Activated CD8-positive, alpha-beta memory T cell treated with anti-CD3 and anti-CD28 coated beads, Interleukin-2, amount 10 ng/mL, durations not matched to agents 7 days and 5 days (primary cell): ENCODE measurements around the gene DPH7. TPM values are rescaled to one million over a fixed set of nuclear protein-coding genes. Genes with fewer than 3 reads are reported as not detected.
A peak's percentile ranks its signal among the peaks of the same experiment; 100 is the strongest.
"Not testable (repeated sequence)": the region's sequence is repeated elsewhere in the genome, so short reads cannot be mapped to it uniquely, and the experiment has no call there.

ENCODE experiments used
- ATAC-seq: fragments of 150-1000 bp; cut with Tn5 transposase; one replicate; pipeline ENCODE4 v1.10.0; 2021; ENCODE audit warnings: moderate library complexity
- CTCF ChIA-PET: fragments of 350-600 bp; sonication (Branson Sonifier 250); formaldehyde crosslinking; loops from one replicate; lab custom pipeline; 2021; ENCODE audit warnings: antibody characterized with exemption; lab: Charles Lee
- DNase-seq: peaks from one replicate; pipeline ENCODE4 v3.0.0-alpha.2; 2020
- H3K27ac Mint-ChIP-seq: one replicate; pipeline ENCODE4 v1.8.0; 2021; ENCODE audit warnings: mild to moderate bottlenecking, mixed read lengths
- H3K27me3 Mint-ChIP-seq: one replicate; pipeline ENCODE4 v1.8.0; 2021; ENCODE audit warnings: mixed read lengths
- H3K36me3 Mint-ChIP-seq: one replicate; pipeline ENCODE4 v1.8.0; 2021; ENCODE audit warnings: mild to moderate bottlenecking, mixed read lengths
- H3K4me1 Mint-ChIP-seq: one replicate; pipeline ENCODE4 v1.8.0; 2021; ENCODE audit warnings: mixed read lengths
- H3K4me3 Mint-ChIP-seq: one replicate; pipeline ENCODE4 v1.8.0; 2021; ENCODE audit warnings: mild to moderate bottlenecking, moderate library complexity, mixed read lengths
- H3K9me3 Mint-ChIP-seq: one replicate; pipeline ENCODE4 v1.8.0; 2022; ENCODE audit warnings: low read depth, mixed read lengths
- total RNA-seq, 2 experiments: library from RNA; stranded (reverse); gene quantifications; one replicate each; pipeline ENCODE4 v1.2.3, GENCODE V29; 2021

The DPH7 gene
- total RNA-seq, 2 experiments from 2014 or later, result 39.9 to 45.1 TPM

- Mint-ChIP-seq H3K4me1 (peaks cover 6% of the 10 kb centered on the region), H3K9me3 (no peaks in the 10 kb centered on the region), H3K27me3 (no peaks in the 10 kb centered on the region), H3K27ac (no peak overlapping the region), H3K4me3 (no peak overlapping the region), H3K36me3 (peaks cover 16% of the 10 kb centered on the region)
- CTCF ChIA-PET, result no interaction called here
- no peak for DNase-seq
- no peak for ATAC-seq
Observed at GRCh38 chr9:137564134-137564533, 14.6 kb downstream of the DPH7 start.

DNA sequence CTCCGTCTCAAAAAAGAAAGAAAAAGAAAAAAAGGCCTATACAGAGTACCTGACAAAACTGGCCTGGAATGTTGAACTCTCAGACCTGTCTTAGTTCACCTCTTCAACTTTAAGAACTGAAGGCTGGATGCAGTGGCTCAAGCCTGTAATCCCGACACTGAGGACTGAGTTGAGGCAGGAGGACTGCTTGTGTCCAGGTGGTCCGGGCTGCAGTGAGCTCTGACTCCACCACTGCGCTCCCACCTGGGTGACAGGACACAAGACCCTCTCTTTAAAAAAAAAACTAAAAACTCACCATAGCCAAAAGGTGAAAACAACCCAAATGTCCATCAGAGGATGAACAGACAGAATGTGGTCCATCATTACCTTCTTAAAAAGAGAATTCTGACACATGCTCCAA, 20.6 kb downstream of the DPH7 start:
- H3K27ac Mint-ChIP-seq, result no peak overlapping the region
- H3K9me3 Mint-ChIP-seq, result no peaks in the 10 kb centered on the region
- DNase-seq, result no peak
- peaks cover 2% of the 10 kb centered on the region for H3K4me1 Mint-ChIP-seq
- H3K4me3 Mint-ChIP-seq, result no peak overlapping the region
- CTCF ChIA-PET, result interaction anchor here (1.1 to 3.6 kb wide), 2 partner anchors 15 to 20 kb away, joined by 3 to 11 read pairs; partner anchors contain the start of gene DPH7
- H3K36me3 Mint-ChIP-seq, result peaks cover 13% of the 10 kb centered on the region
- H3K27me3 Mint-ChIP-seq, result no peaks in the 10 kb centered on the region
- no peak for ATAC-seq

DNA sequence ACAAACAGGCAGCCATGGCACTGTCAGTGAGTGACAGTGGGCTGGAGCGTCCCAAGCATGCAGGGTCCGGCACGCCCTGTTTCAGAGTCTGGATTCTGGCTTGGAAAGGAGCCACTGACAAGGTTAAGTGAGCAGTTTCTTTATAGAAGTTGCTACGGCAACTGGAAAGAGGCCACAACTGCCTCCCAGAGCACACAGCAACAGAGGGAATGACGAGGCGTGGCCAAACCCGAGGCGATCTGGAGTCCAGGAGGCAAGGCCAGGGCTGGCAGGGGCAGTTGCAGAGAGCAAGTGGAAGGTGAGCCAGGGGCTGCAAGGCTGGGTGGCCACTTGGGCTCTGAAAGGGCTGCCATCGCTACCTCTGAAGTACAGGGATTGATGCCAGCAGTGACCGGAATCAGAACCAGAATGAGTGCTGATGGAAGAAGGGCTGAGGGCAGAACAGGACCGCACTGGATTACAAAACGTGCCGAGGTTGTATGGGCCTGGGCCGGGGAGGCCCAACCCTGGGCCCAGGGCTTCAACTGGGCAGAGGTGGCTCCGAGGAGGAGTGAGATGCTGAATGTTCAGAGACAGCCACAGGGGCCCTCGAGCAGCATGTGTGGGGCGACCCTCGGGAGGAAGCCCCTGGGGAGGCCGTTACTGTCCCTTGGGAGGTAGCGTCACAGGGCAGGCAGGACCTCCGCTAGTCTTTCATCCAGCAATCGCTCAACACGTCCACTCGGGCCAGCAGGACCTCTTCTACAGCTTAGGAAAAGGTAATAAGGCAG, 22.5 kb downstream of the DPH7 start:
- peaks cover 10% of the 10 kb centered on the region for H3K4me1 Mint-ChIP-seq
- H3K27ac Mint-ChIP-seq, result no peak overlapping the region
- H3K27me3 Mint-ChIP-seq, result no peaks in the 10 kb centered on the region
- DNase-seq, result no peak
- H3K4me3 Mint-ChIP-seq, result no peak overlapping the region
- H3K9me3 Mint-ChIP-seq, result no peaks in the 10 kb centered on the region
- no peak for ATAC-seq
- peaks cover 10% of the 10 kb centered on the region for H3K36me3 Mint-ChIP-seq
- CTCF ChIA-PET, result no interaction called here

DNA sequence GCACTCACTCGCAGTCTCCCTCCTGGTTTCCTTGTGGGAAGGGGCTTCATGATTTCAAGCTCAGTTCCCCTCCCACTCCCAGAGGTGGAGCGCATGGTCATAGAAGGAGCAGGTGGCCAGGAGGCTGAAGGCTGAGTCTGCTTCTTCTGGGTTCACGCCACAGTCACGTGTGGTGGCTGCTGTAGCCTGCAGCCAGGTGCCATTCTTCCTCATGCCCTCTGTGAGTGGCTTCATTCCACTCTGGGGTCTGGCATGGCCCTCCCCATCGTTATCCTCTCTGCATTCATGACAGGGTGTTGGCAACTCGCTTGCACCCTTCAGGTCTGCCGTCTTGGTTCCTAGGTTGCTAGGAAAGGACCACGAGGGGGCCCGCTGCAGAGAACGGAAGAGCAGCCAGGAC, 23.5 kb downstream of the DPH7 start:
- Mint-ChIP-seq H3K9me3 (no peaks in the 10 kb centered on the region), H3K27me3 (no peaks in the 10 kb centered on the region), H3K4me3 (no peak overlapping the region), H3K36me3 (peaks cover 9% of the 10 kb centered on the region), H3K4me1 (peaks cover 12% of the 10 kb centered on the region), H3K27ac (no peak overlapping the region)
- DNase-seq (no peak), ATAC-seq (no peak)
- CTCF ChIA-PET, result interaction anchor here (1.1 kb wide), 1 partner anchor 24 kb away, joined by 3 read pairs; the partner anchor contains the start of gene DPH7

DNA sequence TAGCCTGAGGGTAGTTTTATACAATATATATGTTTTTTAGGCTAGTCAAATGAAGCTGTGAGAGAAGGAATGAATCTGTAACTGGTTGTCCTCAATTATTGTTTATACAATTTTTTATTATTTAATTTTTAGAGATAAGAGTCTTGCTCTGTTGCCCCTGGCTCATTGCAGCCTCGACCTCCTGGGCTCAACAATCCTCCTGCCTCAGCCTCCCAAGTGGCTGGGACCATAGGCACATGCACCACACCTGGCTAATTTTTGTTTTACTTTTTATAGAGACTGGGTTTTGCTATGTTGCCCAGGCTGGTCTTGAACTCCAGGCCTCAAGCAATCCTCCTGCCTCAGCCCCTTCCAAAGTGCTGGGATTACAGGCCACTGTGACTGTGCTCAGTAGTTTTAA, 24.4 kb downstream of the DPH7 start:
- DNase-seq (no peak), ATAC-seq (no peak)
- peaks cover 7% of the 10 kb centered on the region for H3K36me3 Mint-ChIP-seq
- CTCF ChIA-PET, result interaction anchor here (1.1 kb wide), 1 partner anchor 25 kb away, joined by 3 read pairs; the partner anchor contains the start of gene DPH7
- H3K27ac Mint-ChIP-seq, result no peak overlapping the region
- H3K9me3 Mint-ChIP-seq, result no peaks in the 10 kb centered on the region
- H3K4me3 Mint-ChIP-seq, result no peak overlapping the region
- no peaks in the 10 kb centered on the region for H3K27me3 Mint-ChIP-seq
- H3K4me1 Mint-ChIP-seq, result peaks cover 17% of the 10 kb centered on the region

DNA sequence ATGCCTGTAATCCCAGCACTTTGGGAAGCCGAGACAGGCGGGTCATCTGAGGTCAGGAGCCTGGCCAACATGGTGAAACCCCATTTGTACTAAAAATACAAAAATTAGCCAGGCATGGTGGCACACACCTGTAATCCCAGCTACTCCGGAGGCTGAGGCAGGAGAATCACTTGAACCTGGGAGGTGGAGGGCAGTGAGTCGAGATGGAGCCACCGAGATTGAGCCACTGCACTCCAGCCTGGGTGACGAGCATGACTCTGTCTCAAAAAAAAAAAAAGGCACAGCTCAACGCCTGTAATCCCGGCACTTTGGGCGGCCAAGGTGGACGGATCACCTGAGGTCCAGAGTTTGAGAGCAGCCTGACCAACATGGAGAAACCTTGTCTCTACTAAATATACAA, 25.1 kb downstream of the DPH7 start:
- DNase-seq, H3K27ac Mint-ChIP-seq, CTCF ChIA-PET: not testable (repeated sequence)

DNA sequence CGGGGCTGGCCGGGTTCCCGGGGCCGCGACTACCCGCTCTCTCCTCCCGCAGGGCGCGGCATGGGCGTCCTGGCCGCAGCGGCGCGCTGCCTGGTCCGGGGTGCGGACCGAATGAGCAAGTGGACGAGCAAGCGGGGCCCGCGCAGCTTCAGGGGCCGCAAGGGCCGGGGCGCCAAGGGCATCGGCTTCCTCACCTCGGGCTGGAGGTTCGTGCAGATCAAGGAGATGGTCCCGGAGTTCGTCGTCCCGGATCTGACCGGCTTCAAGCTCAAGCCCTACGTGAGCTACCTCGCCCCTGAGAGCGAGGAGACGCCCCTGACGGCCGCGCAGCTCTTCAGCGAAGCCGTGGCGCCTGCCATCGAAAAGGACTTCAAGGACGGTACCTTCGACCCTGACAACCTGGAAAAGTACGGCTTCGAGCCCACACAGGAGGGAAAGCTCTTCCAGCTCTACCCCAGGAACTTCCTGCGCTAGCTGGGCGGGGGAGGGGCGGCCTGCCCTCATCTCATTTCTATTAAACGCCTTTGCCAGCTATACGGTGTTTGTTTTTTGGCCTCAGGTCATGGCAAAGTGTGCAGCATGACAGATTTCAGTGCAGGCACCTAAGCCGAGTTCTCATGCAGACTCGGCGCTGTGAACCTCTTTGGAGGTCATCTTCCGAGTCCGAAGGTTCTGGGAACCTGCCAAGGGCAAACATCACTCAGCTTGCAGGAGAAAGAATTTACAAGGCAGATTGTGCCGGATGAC, 26.5 kb downstream of the DPH7 start:
- DNase-seq, result peak; percentile 55
- Mint-ChIP-seq H3K4me1 (peaks cover 17% of the 10 kb centered on the region), H3K9me3 (no peaks in the 10 kb centered on the region)

More for the DNA sequence above, 25.1 kb downstream of the DPH7 start:
- H3K27me3 Mint-ChIP-seq, H3K36me3 Mint-ChIP-seq, H3K4me3 Mint-ChIP-seq, H3K9me3 Mint-ChIP-seq, ATAC-seq: not testable (repeated sequence)
- H3K4me1 Mint-ChIP-seq, result peaks cover 17% of the 10 kb centered on the region

DNA sequence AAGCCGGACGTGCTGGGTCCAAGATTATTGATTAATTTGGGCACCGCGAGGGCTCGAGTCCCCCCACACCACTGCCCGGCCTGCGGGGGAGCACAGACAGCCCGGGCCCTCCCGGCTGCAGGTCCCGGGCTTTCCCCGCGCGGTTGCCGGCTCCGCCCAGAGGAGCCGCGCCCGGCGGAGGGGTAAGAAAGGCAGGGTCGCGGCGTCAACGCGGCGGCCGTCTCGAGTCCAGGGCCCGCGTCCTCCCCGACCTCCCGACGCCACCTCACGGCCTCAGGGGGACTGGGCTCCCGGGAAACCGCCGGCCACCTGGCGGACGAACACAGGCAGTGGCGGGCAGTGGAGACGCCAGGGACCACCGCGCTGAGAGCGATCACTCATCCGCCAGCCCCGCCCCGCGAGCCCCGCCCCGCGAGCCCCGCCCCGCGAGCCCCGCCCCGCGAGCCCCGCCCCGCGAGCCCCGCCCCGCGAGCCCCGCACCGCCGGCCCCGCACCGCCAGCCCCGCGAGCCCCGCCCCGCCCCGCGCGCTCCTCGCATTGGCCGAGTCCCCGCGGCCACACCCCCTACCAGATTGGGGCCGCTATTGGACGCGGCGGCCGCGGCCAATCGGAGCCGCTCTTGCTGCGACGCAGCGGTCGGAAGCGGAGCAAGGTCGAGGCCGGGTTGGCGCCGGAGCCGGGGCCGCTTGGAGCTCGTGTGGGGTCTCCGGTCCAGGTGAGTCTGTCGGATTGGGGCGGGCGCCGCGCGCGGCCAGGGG, 27.3 kb downstream of the DPH7 start, which contains the start of gene MRPL41:
TSS of gene MRPL41 (plus strand) at position 616 of the 758 bp plus-strand sequence. CDS start 203 bp downstream, outside the sequence.
- Mint-ChIP-seq H3K36me3 (peaks cover 7% of the 10 kb centered on the region), H3K27ac (peak within 1 kb of the TSS; percentile 77), H3K9me3 (no peaks in the 10 kb centered on the region), H3K4me1 (peaks cover 17% of the 10 kb centered on the region), H3K4me3 (peak within 1 kb of the TSS; percentile 78), H3K27me3 (no peaks in the 10 kb centered on the region)
- peak; percentile 94 for ATAC-seq
- DNase-seq, result peak; percentile 93
- CTCF ChIA-PET, result interaction anchor here (0.8 to 2.4 kb wide), 10 partner anchors 13 to 133 kb away, joined by 3 to 17 read pairs (median 4); partner anchors contain the start of genes EHMT1 and EXD3

More for the DNA sequence above, 26.5 kb downstream of the DPH7 start:
- ATAC-seq, result peak; percentile 10
- Mint-ChIP-seq H3K36me3 (peaks cover 7% of the 10 kb centered on the region), H3K27me3 (no peaks in the 10 kb centered on the region), H3K4me3 (peak overlapping the region; percentile 78), H3K27ac (peak overlapping the region; percentile 77)
- CTCF ChIA-PET, result interaction anchor here (0.8 to 2.4 kb wide), 9 partner anchors 14 to 134 kb away, joined by 3 to 17 read pairs (median 4); partner anchors contain the start of genes EHMT1 and EXD3

DNA sequence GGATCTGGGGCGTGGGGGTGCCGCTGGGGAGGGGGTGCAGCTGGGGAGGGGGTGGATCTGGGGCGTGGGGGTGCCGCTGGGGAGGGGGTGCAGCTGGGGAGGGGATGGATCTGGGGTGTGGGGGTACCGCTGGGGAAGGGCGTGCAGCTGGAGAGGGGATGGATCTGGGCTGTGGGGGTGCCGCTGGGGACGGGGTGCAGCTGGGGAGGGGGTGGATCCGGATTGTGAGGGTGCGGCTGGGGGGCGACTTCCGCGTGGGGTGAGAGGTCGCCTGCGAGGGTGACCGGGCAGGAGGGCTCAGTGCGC, 27.8 kb downstream of the DPH7 start:
- ATAC-seq, H3K36me3 Mint-ChIP-seq, H3K9me3 Mint-ChIP-seq, H3K27me3 Mint-ChIP-seq, DNase-seq: not testable (repeated sequence)
- Mint-ChIP-seq H3K4me1 (peaks cover 17% of the 10 kb centered on the region), H3K4me3 (peak overlapping the region; percentile 78), H3K27ac (peak overlapping the region; percentile 40)
- CTCF ChIA-PET, result interaction anchor here (0.5 to 2.4 kb wide), 3 partner anchors 13 to 466 kb away, joined by 3 to 17 read pairs (median 9); no protein-coding TSS in a partner anchor

DNA sequence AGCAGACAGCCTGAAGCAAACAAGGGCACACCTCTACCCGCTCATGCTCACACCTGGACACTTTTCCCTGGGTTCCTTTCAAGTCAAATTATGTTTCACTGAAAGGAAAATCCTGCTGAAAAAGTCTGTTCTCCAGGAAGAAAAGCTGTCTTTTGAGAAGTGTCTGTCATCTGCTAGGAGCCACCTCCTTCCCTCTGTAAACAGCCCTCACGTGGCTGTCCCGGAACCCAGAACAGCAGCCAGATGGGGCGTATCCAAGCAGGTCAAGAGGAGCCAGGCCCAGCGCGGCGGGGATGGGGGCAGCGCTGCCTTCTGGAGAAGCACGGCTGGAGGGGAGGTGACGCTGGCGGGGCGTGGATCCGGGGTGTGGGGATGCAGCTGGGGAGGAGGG, 28.5 kb downstream of the DPH7 start, which contains the start of gene PNPLA7:
TSS of gene PNPLA7 (minus strand) at position 172 of the 391 bp plus-strand sequence. CDS start 205 bp downstream, outside the sequence.
- DNase-seq, result peak; percentile 72
- CTCF ChIA-PET, result interaction anchor here (0.5 to 2.4 kb wide), 4 partner anchors 12 to 465 kb away, joined by 3 to 17 read pairs (median 6); partner anchors contain the start of gene ZMYND19
- peak within 1 kb of the TSS; percentile 69 for H3K27ac Mint-ChIP-seq
- H3K4me3 Mint-ChIP-seq, result peak within 1 kb of the TSS; percentile 78
- ATAC-seq, result no peak
- no peaks in the 10 kb centered on the region for H3K27me3 Mint-ChIP-seq
- H3K4me1 Mint-ChIP-seq, result peaks cover 17% of the 10 kb centered on the region
- no peaks in the 10 kb centered on the region for H3K9me3 Mint-ChIP-seq
- peaks cover 3% of the 10 kb centered on the region for H3K36me3 Mint-ChIP-seq

GRCh38 chr9:137547687-137548543, 30.8 kb downstream of the DPH7 start:
- Mint-ChIP-seq H3K9me3 (no peaks in the 10 kb centered on the region), H3K27ac (no peak overlapping the region)

GRCh38 chr9:137545123-137545522, 33.6 kb downstream of the DPH7 start:
- H3K4me3 Mint-ChIP-seq, result no peak overlapping the region
- no peak overlapping the region for H3K27ac Mint-ChIP-seq
- CTCF ChIA-PET, result interaction anchor here (0.9 to 2.7 kb wide), 5 partner anchors 9 to 226 kb away, joined by 3 to 17 read pairs (median 3); partner anchors contain the start of gene EXD3
- H3K27me3 Mint-ChIP-seq, result no peaks in the 10 kb centered on the region
- DNase-seq (no peak), ATAC-seq (no peak)
- H3K36me3 Mint-ChIP-seq, result no peaks in the 10 kb centered on the region
- no peaks in the 10 kb centered on the region for H3K9me3 Mint-ChIP-seq
- H3K4me1 Mint-ChIP-seq, result peaks cover 11% of the 10 kb centered on the region

More at GRCh38 chr9:137547687-137548543, 30.8 kb downstream of the DPH7 start:
- no peaks in the 10 kb centered on the region for H3K27me3 Mint-ChIP-seq
- DNase-seq, result no peak
- no peaks in the 10 kb centered on the region for H3K36me3 Mint-ChIP-seq
- no peak overlapping the region for H3K4me3 Mint-ChIP-seq
- no peak for ATAC-seq
- peaks cover 21% of the 10 kb centered on the region for H3K4me1 Mint-ChIP-seq
- CTCF ChIA-PET, result interaction anchor here (1.1 kb wide), 1 partner anchor 124 kb away, joined by 3 read pairs; no protein-coding TSS in a partner anchor
